ENCODE results near the gene ECPAS. TPM values are rescaled to one million over a fixed set of nuclear protein-coding genes. Genes with fewer than 3 reads are reported as not detected.

ECPAS gene
- total and polyA plus RNA-seq, 9 donors = 23.5 to 97.6 (median 69.7) TPM

- no peak for DNase-seq
- Histone ChIP-seq H3K4me3 (no peak overlapping the region), H3K36me3 (no peaks in the 10 kb centered on the region), H3K4me1 (ENCODE audit: insufficient read depth) (peaks cover 11% of the 10 kb centered on the region), H3K9me3 (no peaks in the 10 kb centered on the region), H3K27ac (no peak overlapping the region), H3K27me3 (no peaks in the 10 kb centered on the region)
- TF ChIP-seq EP300 (IDR thresholded peaks at IDR 0.05) = no peak
- no peak for TF ChIP-seq CTCF (IDR thresholded peaks at IDR 0.05)
- TF ChIP-seq POLR2A (IDR thresholded peaks at IDR 0.05) = no peak
- WGBS, 3 donors = 88 to 96% (median 93%) methylated on average over 3 of the region's 3 CpGs
- intact Hi-C loops (cut with DNase I) = no loop called here
Observed at GRCh38 chr9:111477677-111478076, 6.5 kb downstream of the ECPAS start.

- intact Hi-C loops (cut with DNase I) = no loop called here
- H3K4me1 ChIP-seq (ENCODE audit: insufficient read depth) = peaks cover 8% of the 10 kb centered on the region
- whole genome bisulfite sequencing, 3 donors = 22 to 45% (median 31%) methylated on average over 2 of the region's 2 CpGs
Observed at GRCh38 chr9:111475195-111475594, 9.0 kb downstream of the ECPAS start.

GRCh38 chr9:111474385-111474784 is 9.8 kb downstream of the ECPAS start:
- Histone ChIP-seq H3K4me1 (ENCODE audit: insufficient read depth) (peaks cover 8% of the 10 kb centered on the region), H3K27me3 (no peaks in the 10 kb centered on the region), H3K4me3 (no peak overlapping the region), H3K27ac (no peak overlapping the region), H3K36me3 (no peaks in the 10 kb centered on the region), H3K9me3 (no peaks in the 10 kb centered on the region)
- intact Hi-C loops (cut with DNase I) = no loop called here
- no peak for TF ChIP-seq POLR2A (IDR thresholded peaks at IDR 0.05)
- TF ChIP-seq CTCF (IDR thresholded peaks at IDR 0.05) = no peak
- no peak for TF ChIP-seq EP300 (IDR thresholded peaks at IDR 0.05)
- 84 to 89% (median 84%) methylated on average over 3 of the region's 3 CpGs for WGBS, 3 donors
- DNase-seq = no peak

More at GRCh38 chr9:111475195-111475594, 9.0 kb downstream of the ECPAS start:
- DNase-seq = no peak
- no peaks in the 10 kb centered on the region for H3K9me3 ChIP-seq
- no peak overlapping the region for H3K4me3 ChIP-seq
- TF ChIP-seq CTCF (IDR thresholded peaks at IDR 0.05) (no peak), EP300 (IDR thresholded peaks at IDR 0.05) (no peak), POLR2A (IDR thresholded peaks at IDR 0.05) (no peak)
- no peaks in the 10 kb centered on the region for H3K36me3 ChIP-seq
- H3K27me3 ChIP-seq = no peaks in the 10 kb centered on the region
- no peak overlapping the region for H3K27ac ChIP-seq

- Histone ChIP-seq H3K36me3 (no peaks in the 10 kb centered on the region), H3K27ac (no peak overlapping the region), H3K4me3 (no peak overlapping the region), H3K4me1 (ENCODE audit: insufficient read depth) (no peaks in the 10 kb centered on the region), H3K27me3 (no peaks in the 10 kb centered on the region), H3K9me3 (no peaks in the 10 kb centered on the region)
- TF ChIP-seq POLR2A (IDR thresholded peaks at IDR 0.05) (no peak), CTCF (IDR thresholded peaks at IDR 0.05) (no peak), EP300 (IDR thresholded peaks at IDR 0.05) (no peak)
- DNase-seq = no peak
- 91 to 94% (median 94%) methylated on average over 4 of the region's 4 CpGs for WGBS, 3 donors
- intact Hi-C loops (cut with DNase I) = no loop called here
Observed at GRCh38 chr9:111467778-111468367, 16.3 kb downstream of the ECPAS start.

Data from ovary (tissue), 9 donors.